ENCODE measurements around the gene TTC22.

GRCh38 chr1:54763816-54764132 lies 37.3 kb downstream of the TTC22 start:
- TF ChIP-seq GATA2 (IDR thresholded peaks at IDR 0.05; ENCODE audit: low read depth, low read length) (no peak), GATA3 (IDR thresholded peaks at IDR 0.05; ENCODE audit: low read depth, low read length) (no peak)
